ENCODE results near the gene ADAMTS2.

Gene ADAMTS2

DNA sequence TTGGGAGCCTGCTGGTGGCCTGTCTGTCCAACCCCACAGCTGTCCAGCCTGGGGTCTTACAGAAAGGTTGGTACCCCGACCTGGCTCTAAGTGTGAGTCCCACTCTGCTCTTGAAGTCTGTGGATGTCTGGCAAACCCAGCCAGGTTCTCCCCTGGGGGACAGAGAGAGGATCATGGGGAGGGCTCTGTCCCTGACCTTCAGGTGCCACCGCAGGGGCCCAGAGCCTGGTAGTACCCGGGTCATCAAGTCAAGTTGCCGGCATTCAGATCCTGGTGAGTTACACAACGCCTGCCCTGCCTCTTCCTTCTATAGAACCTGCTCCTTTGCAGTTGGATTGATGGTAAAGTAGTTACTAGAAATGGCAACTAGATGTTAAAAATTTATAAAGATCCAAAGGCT lies 66.7 kb downstream of the ADAMTS2 start:
- no peak for DNase-seq (ENCODE audit: low spot score)

DNA sequence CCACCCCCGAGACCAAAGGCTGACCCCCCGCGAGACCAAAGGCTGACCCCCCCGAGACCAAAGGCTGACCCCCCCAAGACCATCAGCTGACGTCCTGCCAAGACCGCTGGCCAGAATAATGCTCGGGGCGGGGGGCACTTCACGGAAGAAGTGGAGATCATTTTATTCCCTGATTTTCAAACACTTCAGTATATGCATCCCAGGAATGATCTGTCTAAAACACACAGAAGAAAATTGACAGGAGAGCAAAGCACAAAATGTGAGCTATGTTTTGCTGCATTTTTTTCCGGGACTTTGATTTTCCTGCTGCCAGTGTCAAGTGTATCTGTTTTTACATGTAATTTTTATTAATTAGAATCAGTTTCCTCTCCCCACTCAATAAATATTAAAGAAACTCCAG lies 67.1 kb downstream of the ADAMTS2 start:
- no peak for DNase-seq (ENCODE audit: low spot score)

GRCh38 chr5:179276838-179277395 lies 68.3 kb downstream of the ADAMTS2 start:
- no peak for DNase-seq (ENCODE audit: low spot score)

DNA sequence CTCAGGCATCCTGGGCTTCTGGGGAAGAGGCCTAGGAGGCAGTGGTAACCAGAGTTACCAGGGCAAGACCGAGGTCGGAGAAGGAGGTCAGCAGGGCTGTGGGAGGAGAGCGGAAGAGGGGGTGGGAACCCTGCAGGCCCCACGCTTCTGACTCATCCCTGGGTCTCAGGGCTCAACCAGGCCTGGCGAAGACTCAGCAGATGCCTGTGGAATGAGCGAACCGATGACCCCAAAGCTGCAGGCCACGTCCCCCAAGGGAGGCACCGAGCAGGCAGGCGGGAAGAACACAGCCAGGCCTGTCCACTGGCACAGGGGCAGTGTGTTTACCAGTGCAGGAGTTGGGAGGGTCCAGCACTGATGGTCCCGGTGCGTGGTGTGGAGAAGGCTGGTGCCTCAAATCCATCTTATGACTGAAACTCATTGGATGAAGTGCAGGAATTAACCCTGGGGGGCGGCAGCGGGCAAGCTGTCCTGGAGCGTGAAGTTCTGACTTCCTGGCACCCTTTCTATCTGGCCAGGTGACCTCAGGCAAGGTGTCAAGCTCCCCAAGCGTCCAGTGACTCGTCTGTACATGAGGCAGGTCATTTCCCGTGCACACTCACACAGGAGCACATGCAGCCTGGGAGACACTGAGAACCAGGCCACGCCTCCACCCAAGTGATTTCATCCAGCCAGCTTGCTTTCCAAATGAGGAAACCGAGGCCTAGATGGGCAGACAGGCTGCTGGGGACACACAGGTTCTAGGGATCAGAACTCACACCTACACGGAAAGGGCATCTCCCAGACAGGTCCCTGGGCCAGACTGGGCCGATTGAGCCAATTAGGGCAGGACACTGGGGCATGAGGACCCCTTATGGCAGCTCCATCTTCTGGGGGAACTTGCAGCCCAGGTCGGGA lies 69.1 kb downstream of the ADAMTS2 start:
- DNase-seq (ENCODE audit: low spot score), result no peak

GRCh38 chr5:179275381-179275878 lies 69.8 kb downstream of the ADAMTS2 start:
- no peak for DNase-seq (ENCODE audit: low spot score)

DNA sequence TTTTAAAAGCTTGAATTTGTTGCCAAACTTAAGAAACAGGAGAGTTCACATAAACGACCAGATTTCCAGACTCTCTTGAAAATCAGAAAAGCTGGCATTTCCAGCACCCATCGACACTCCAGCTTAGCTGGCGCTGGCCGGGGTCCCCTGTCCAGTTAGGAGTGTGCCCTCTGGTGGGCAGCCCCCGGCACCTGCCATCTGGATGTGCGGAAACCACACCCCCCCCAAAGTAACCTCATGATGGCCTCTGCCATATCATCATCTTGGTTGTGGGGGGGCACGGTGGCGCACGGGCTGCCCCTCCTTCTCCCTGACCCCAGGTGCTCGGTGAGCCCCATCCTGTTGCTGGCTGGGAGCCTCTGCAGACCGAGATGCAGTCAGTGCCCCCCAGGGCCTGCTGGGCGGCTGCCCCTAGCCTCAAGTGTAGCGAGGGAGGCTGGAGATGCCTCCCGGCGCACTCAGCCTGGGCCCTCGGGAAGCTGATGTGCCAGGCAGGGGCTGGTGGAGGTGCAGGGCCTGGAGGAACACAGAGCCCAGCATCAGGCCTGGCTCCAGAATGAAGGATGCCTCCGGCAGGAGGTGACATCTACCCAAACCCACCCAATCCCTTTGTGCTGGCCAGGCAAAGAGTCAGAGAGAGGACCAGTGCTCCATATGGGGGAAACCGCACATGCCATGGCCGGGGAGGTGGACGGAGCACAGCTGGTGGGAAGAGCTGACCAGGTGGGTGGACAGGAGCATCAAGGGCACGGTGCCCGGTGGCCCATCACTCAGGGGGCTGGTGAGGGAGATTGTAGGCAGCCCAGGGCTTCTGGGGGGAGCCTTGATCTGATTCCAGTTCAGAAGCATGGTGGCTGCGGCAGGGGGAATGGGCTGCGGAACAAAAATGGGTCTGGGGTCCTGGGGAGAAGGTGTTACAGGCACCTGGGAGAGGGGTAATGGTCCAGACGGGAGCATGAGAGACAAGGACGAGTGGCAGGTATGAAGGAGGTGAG lies 70.6 kb downstream of the ADAMTS2 start:
- no peak for DNase-seq (ENCODE audit: low spot score)

DNA sequence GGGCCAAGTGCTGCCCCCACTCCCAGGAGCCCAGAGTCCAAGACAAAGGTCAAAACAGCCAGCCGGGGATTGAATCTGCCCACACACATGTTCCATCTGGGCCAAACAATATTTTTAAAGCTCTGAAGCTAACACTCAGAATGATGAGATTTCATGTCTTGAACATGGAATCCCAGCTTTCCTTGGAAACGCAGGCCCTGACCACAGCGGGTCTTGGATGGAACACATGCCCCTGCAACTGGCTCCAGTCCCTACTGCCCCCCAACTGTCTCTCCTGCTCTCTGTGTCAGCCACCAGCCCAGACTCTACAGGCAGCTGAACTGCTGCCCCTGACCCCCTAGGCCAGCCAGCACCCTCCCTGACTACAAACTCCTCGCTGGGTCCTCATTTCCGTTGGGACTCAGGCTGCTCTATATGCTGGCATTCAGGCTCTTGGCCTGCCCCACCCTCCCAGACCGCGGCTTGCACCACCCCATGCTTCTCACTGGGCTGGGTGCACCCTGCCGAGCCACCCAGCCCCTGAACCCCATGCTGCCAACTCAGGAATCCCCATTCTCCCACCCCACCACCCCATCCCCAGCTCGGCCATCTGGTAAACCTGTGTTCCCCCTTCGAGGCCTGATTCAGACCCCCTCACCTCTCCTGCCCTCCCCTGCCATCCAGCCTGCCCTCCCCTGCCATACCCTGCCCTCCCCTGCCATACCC lies 71.7 kb downstream of the ADAMTS2 start:
- no peak for DNase-seq (ENCODE audit: low spot score)

- no peak for DNase-seq (ENCODE audit: low spot score)
These were observed 72.2 kb downstream of the ADAMTS2 start for GRCh38 chr5:179273073-179273435.

DNA sequence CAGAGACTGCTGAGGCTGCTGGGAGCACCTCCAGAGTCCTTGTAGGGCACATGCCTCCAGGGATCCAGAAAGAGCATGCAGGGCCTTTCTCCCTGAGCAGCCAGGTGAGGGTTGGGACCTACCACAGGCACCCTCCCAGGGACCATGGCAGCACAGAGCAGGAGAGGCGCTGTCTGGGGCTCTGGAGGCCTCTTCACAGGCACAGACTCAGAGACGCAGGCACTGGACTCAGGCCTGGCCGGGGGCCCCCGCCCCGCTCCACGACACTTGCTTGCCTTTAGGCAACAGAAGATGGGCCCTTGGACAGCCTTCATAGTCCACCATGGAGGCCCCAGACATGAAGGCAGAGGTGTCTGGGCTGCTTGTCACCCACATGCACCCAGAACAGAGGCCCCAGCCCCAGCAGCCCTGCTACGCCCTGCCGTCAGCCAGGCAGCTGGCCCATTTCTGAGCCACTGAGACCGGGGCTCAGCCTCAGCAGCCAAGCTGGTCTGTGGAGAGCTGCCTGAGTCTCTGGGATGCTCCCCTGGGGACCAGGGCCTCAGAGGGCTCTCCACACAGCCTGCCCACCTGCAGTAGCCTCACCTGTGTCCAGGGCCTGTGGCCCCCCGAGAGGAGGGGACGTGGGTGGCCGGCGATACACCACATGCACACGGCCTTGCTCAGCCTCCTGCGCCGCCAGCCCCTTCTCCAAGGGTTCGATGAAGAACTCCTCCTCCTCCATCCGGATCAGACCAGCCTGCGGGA lies 72.8 kb downstream of the ADAMTS2 start:
- no peak for DNase-seq (ENCODE audit: low spot score)

DNA sequence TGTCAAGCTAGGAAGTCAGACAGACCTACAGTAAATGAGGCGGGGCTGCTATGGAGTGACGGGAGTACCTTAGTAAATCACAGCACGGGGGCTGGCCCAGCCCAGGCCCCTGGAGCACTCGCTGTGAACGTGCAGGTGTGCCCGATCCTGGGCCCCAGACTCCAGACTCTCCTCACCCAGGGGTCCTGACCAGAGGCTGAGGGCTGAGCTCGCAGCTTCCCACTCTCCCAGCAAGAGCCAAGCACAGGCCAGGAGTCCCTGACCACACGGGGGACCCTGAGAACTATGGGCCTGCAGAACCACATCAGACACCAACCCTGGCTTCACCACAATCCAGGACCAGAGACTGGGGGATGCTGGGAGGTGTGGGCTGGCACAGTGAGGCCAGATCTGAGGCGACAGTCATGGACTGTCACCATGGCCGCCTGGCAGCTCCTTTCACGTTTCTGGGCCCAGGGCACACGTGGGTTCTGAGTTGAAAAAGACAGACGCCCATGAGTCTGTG lies 73.4 kb downstream of the ADAMTS2 start:
- DNase-seq (ENCODE audit: low spot score), result no peak

DNA sequence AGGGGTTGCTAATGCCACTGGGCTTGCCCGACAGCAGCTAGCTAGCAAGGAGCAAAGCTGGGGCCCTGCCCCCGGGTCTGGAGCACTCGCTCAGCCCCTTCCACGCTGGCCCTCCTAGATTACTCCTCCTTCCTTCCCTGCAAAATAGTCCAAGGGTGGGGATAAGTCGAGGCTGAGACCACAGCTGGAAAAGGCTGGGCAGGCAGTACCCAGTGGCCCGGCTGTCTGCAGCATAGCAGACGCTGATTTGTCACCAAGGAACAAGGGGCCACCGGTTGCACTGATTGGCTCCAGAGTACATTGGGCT lies 73.9 kb downstream of the ADAMTS2 start:
- no peak for DNase-seq (ENCODE audit: low spot score)

GRCh38 chr5:179270581-179271427 lies 74.5 kb downstream of the ADAMTS2 start:
- DNase-seq (ENCODE audit: low spot score), result no peak

GRCh38 chr5:179269781-179270543 lies 75.3 kb downstream of the ADAMTS2 start:
- DNase-seq (ENCODE audit: low spot score), result no peak

DNA sequence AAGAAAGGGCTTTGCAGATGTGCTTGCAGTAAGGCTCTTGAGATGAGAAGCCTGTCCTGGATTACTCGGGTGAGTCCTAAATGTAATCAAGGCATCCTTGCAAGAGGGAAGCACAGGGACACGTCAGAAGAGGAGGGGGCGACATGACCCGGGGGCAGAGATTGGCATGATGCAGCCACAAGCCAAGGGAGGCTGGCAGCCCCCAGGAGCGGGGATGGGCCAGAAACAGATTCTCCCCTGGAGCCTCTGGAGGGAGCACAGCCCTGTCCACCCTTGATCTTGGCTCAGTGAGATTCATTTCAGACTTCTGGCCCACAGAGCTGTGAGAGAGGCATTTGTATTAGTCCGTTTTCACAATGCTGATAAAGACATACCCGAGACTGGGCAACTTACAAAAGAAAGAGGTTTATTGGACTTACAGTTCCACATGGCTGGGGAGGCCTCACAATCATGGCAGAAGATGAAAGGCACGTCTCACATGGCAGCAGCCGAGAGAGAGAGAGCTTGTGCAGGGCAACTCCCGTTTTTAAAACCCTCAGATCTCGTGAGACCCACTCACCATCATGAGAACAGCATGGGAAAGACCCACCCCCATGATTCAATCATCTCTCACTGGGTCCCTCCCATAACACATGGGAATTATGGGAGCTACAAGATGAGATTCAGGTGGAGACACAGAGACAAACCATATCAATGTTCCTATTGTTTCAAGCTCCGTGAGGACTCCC lies 76.1 kb downstream of the ADAMTS2 start:
- DNase-seq (ENCODE audit: low spot score), result no peak

- no peak for DNase-seq (ENCODE audit: low spot score)
These were observed 76.8 kb downstream of the ADAMTS2 start for GRCh38 chr5:179268399-179268952.

- no peak for DNase-seq (ENCODE audit: low spot score)
These were observed 77.6 kb downstream of the ADAMTS2 start for GRCh38 chr5:179267671-179268083.

- no peak for DNase-seq (ENCODE audit: low spot score)
These were observed 78.1 kb downstream of the ADAMTS2 start for GRCh38 chr5:179267071-179267670.
